ENCODE results near the gene L1CAM. TPM values are rescaled to one million over a fixed set of nuclear protein-coding genes. Genes with fewer than 3 reads are reported as not detected.

Gene L1CAM
- total RNA-seq, 1 experiment from 2014 or later, result 819 TPM

GRCh38 chrX:153830640-153831428 is 55.1 kb downstream of the L1CAM start:
- Histone ChIP-seq H3K36me3 (ENCODE audit: control insufficient read depth, insufficient read depth, low read length) (no peaks in the 10 kb centered on the region), H3K27ac (ENCODE audit: low read length) (no peak overlapping the region), H3K4me3 (ENCODE audit: low read depth in 2 of 2, low read length in 2 of 2) (peak overlapping the region; percentile 14 to 55; a peak in 2 of 4 replicates), H3K9me3 (ENCODE audit: control insufficient read depth, insufficient read depth, low read depth, low read length) (no peaks in the 10 kb centered on the region), H3K27me3 (ENCODE audit: control insufficient read depth, insufficient read depth, low read length) (no peaks in the 10 kb centered on the region), H3K4me1 (ENCODE audit: control insufficient read depth, insufficient read depth, low read length) (peaks cover 10% of the 10 kb centered on the region; the same call in 1 of the 2 replicates)
- ATAC-seq, result peak; percentile 4; the same call in 1 of the 2 replicates
- no TSS peak for BruUV-seq (replicated peaks)
- no peak for DNase-seq (ENCODE audit: low read depth, low spot score)
- ChIA-PET POLR2A (no interaction called here), CTCF (no interaction called here)
- no peak for TF ChIP-seq POLR2AphosphoS5 (IDR thresholded peaks at IDR 0.05; ENCODE audit: low read depth, low read length)
- TF ChIP-seq, protein P1, sequence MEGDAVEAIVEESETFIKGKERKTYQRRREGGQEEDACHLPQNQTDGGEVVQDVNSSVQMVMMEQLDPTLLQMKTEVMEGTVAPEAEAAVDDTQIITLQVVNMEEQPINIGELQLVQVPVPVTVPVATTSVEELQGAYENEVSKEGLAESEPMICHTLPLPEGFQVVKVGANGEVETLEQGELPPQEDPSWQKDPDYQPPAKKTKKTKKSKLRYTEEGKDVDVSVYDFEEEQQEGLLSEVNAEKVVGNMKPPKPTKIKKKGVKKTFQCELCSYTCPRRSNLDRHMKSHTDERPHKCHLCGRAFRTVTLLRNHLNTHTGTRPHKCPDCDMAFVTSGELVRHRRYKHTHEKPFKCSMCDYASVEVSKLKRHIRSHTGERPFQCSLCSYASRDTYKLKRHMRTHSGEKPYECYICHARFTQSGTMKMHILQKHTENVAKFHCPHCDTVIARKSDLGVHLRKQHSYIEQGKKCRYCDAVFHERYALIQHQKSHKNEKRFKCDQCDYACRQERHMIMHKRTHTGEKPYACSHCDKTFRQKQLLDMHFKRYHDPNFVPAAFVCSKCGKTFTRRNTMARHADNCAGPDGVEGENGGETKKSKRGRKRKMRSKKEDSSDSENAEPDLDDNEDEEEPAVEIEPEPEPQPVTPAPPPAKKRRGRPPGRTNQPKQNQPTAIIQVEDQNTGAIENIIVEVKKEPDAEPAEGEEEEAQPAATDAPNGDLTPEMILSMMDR (IDR thresholded peaks at IDR 0.05), result no peak
- no peak for TF ChIP-seq SIN3A (IDR thresholded peaks at IDR 0.05; ENCODE audit: borderline replicate concordance, insufficient read depth, low read depth, low read length)
- TF ChIP-seq REST (IDR thresholded peaks at IDR 0.05; ENCODE audit: insufficient read depth in 1 of 2, low read depth in 2 of 2, low read length in 1 of 2), result no peak
- no peak for TF ChIP-seq TCF7L2 (IDR thresholded peaks at IDR 0.05; ENCODE audit: low read depth, low read length)
- intact Hi-C loops (cut with micrococcal nuclease; ENCODE audit: unreplicated experiment), result no loop called here
- in situ Hi-C loops (cut with HindIII; ENCODE audit: low pct_unique_long_range_greater_than_20kb, low sequenced_read_pairs), result no loop called here

GRCh38 chrX:153829799-153830639 is 56.0 kb downstream of the L1CAM start, which contains the start of gene PDZD4:
PDZD4 (minus strand) TSS chrX:153830544; CDS start chrX:153830298, 246 bp downstream.
- TF ChIP-seq POLR2AphosphoS5 (IDR thresholded peaks at IDR 0.05; ENCODE audit: low read depth, low read length), result no peak
- no peak for TF ChIP-seq REST (IDR thresholded peaks at IDR 0.05; ENCODE audit: insufficient read depth in 1 of 2, low read depth in 2 of 2, low read length in 1 of 2)
- no peak for TF ChIP-seq SIN3A (IDR thresholded peaks at IDR 0.05; ENCODE audit: borderline replicate concordance, insufficient read depth, low read depth, low read length)
- TF ChIP-seq TCF7L2 (IDR thresholded peaks at IDR 0.05; ENCODE audit: low read depth, low read length), result no peak
- TF ChIP-seq, protein P1 (IDR thresholded peaks at IDR 0.05), result no peak
- Histone ChIP-seq H3K36me3 (ENCODE audit: control insufficient read depth, insufficient read depth, low read length) (no peaks in the 10 kb centered on the region), H3K4me1 (ENCODE audit: control insufficient read depth, insufficient read depth, low read length) (peaks cover 10% of the 10 kb centered on the region; the same call in 1 of the 2 replicates), H3K27ac (ENCODE audit: low read length) (peak within 1 kb of the TSS; percentile 59), H3K4me3 (ENCODE audit: low read depth in 2 of 2, low read length in 2 of 2) (peak within 1 kb of the TSS; percentile 55 to 67), H3K9me3 (ENCODE audit: control insufficient read depth, insufficient read depth, low read depth, low read length) (no peaks in the 10 kb centered on the region), H3K27me3 (ENCODE audit: control insufficient read depth, insufficient read depth, low read length) (no peaks in the 10 kb centered on the region)
- DNase-seq (ENCODE audit: low read depth, low spot score), result no peak
- intact Hi-C loops (cut with micrococcal nuclease; ENCODE audit: unreplicated experiment), result no loop called here
- BruUV-seq (replicated peaks), result no TSS peak
- peak; percentile 46 for ATAC-seq
- in situ Hi-C loops (cut with HindIII; ENCODE audit: low pct_unique_long_range_greater_than_20kb, low sequenced_read_pairs), result no loop called here
- POLR2A ChIA-PET, result no interaction called here
- CTCF ChIA-PET, result no interaction called here

Data from Panc1 (cell line).